ENCODE measurements around the gene RSPH10B. TPM values are rescaled to one million over a fixed set of nuclear protein-coding genes. Genes with fewer than 3 reads are reported as not detected.
A peak's percentile ranks its signal among the peaks of the same experiment; 100 is the strongest.
"Not testable (repeated sequence)": the region's sequence is repeated elsewhere in the genome, so short reads cannot be mapped to it uniquely, and the experiment has no call there.

Gene RSPH10B
- total RNA-seq, 2 donors from 2014 or later = not detected

DNA sequence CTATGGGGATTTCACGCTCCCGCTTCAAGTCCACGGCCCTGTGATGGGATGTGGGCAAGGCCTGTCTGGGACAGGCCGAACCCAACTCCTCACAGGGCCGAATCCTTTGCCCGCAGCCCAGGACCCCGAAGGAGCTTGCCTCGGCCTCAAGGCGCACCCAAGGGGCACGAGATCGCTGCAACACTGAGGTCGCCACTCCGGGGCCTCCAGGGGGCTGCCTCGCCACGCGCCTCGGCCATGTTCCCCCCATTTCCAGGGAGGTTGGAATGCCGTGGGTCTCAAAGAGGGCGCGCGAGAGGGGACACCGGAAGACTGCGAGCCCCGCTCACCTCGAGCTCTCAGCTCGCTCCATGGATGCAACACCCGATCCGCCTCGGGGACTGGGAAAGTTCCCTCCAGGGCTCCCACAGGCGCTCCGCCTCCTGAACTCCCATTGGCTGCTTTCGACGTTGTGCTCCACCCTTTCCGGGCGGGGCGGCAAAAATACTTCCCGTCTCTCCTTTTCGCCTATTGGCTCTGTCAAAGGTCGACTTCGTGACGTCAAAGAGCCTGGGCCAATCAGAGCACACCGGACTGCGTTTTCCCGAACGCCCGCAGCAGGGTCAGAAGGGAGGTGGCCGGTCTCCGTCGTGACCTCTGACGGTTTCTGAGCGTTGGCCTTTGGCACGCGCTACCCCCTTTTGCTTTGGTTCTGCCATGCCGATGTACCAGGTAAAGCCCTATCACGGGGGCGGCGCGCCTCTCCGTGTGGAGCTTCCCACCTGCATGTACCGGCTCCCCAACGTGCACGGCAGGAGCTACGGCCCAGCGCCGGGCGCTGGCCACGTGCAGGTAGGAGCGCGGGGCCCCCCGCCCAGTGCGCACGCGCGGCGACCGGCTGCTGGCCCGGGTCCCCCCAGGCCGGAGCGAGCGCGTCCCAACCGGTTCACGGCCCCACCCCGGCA is 38.5 kb upstream of the RSPH10B start, which contains the start of the genes AIMP2 and PMS2:
Gene AIMP2, plus strand, starts transcription at position 605 of the 944 bp plus-strand sequence. Its CDS starts 92 bp downstream, at position 697.
Gene PMS2, minus strand, starts transcription at position 382 of the 944 bp plus-strand sequence. Its CDS starts 30 bp downstream, at position 352.
- H3K4me3 ChIP-seq = peak within 1 kb of the TSS; percentile 73 to 75
- DNase-seq (ENCODE audit: low spot score) = peak; percentile 99
- peaks cover 0 to 31% of the 10 kb centered on the region in 2 donors for H3K4me1 ChIP-seq
- TF ChIP-seq, protein P1, sequence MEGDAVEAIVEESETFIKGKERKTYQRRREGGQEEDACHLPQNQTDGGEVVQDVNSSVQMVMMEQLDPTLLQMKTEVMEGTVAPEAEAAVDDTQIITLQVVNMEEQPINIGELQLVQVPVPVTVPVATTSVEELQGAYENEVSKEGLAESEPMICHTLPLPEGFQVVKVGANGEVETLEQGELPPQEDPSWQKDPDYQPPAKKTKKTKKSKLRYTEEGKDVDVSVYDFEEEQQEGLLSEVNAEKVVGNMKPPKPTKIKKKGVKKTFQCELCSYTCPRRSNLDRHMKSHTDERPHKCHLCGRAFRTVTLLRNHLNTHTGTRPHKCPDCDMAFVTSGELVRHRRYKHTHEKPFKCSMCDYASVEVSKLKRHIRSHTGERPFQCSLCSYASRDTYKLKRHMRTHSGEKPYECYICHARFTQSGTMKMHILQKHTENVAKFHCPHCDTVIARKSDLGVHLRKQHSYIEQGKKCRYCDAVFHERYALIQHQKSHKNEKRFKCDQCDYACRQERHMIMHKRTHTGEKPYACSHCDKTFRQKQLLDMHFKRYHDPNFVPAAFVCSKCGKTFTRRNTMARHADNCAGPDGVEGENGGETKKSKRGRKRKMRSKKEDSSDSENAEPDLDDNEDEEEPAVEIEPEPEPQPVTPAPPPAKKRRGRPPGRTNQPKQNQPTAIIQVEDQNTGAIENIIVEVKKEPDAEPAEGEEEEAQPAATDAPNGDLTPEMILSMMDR (IDR thresholded peaks at IDR 0.05) = no peak
- H3K36me3 ChIP-seq = no peaks in the 10 kb centered on the region
- no peaks in the 10 kb centered on the region for H3K9me3 ChIP-seq
- no peaks in the 10 kb centered on the region for H3K27me3 ChIP-seq
- H3K27ac ChIP-seq = peak within 1 kb of the TSS; percentile 91 to 97

DNA sequence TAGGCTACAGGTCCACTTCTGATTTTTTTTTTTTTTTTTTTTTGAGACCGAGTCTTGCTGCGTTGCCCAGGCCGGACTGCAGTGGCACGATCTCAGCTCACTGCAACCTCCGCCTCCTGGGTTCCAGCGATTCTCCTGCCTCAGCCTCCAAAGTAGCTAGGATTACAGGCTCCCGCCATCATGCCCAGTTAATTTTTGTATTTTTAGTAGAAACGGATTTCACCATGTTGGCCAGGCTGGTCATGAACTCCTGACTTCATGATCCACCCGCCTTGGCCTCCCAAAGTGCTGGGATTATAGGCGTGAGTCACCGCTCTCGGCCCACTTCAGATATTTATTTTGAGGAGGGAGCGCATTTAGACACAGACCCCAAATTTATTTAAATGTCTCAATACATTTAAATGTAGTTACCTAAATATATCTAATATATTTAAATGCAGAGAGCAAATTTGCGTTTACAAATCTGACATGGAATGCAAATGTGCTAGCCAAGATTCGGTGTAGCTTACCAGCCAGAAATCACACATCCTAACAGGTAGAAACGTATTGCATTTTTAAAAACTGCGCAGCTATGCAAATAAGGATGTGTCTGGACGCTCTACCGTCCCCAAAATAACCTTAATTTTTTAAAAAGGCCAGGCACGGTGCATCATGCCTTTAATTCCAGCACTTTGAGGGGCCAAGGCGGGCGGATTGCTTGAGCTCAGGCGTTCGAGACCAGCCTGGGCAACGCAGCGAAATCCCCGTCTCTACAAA is 37.5 kb upstream of the RSPH10B start:
- not testable (repeated sequence) for H3K9me3 ChIP-seq; H3K36me3 ChIP-seq; DNase-seq (ENCODE audit: low spot score); H3K27me3 ChIP-seq
- Histone ChIP-seq H3K27ac (peak overlapping the region; percentile 91 to 97), H3K4me1 (peaks cover 0 to 31% of the 10 kb centered on the region in 2 donors), H3K4me3 (peak overlapping the region; percentile 73 to 75)

DNA sequence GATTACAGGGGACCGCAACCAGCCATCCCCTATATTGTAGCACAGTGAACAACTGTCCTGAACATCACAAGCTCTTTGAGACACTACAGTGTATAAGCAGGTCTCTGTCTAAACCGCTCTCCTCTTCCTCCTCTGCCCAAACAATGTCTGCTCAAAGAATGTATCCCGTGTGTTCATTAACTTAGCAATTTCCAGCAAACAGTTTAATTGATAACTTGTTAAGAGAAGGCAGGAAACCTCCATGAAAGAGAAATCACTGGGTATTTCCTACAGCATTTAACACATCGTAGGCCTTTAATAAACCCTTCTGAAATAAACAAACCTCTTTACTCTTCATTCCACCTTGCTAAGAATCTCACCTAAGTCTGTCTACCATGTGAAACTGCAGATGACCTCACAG is 36.9 kb upstream of the RSPH10B start:
- no peaks in the 10 kb centered on the region for H3K27me3 ChIP-seq
- peaks cover 0 to 31% of the 10 kb centered on the region in 2 donors for H3K4me1 ChIP-seq
- H3K36me3 ChIP-seq = peaks cover 8% of the 10 kb centered on the region
- no peak overlapping the region for H3K27ac ChIP-seq
- TF ChIP-seq, protein P1 (IDR thresholded peaks at IDR 0.05) = no peak
- DNase-seq (ENCODE audit: low spot score) = no peak
- no peaks in the 10 kb centered on the region for H3K9me3 ChIP-seq
- H3K4me3 ChIP-seq = no peak overlapping the region

DNA sequence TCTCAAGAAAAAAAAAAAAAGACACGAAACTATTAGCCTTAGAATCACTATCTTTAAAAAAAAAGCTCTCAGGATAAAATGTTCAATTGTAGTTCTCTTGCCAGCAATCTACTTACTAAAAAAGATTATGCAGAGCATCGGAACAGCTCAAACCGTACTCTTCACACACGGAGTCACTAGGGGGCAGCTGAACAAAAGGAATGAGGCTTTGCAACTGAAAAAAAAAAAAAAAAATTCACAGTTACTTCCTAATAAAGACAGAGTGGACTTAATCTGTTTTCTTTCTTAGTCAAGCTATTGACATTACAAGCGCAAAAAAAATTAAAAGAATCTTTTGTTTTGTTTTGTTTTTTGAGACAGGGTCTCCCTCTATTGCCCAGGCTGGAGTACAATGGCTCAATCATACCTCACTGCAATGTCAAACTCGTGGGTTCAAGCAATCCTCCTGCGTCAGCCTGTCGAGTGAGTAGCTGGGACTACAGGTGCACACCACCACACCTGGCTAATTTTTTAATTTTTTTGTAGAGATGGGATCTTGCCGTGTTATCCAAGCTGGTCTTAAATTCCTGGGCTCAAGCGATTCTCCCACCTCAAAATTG is 26.8 kb upstream of the RSPH10B start:
- peaks cover 43% of the 10 kb centered on the region for H3K36me3 ChIP-seq
- H3K27ac ChIP-seq = no peak overlapping the region
- no peak for DNase-seq (ENCODE audit: low spot score)
- no peaks in the 10 kb centered on the region for H3K4me1 ChIP-seq
- H3K27me3 ChIP-seq = no peaks in the 10 kb centered on the region
- TF ChIP-seq, protein P1 (IDR thresholded peaks at IDR 0.05) = peak; percentile 29 to 65
- no peak overlapping the region for H3K4me3 ChIP-seq
- H3K9me3 ChIP-seq = no peaks in the 10 kb centered on the region

DNA sequence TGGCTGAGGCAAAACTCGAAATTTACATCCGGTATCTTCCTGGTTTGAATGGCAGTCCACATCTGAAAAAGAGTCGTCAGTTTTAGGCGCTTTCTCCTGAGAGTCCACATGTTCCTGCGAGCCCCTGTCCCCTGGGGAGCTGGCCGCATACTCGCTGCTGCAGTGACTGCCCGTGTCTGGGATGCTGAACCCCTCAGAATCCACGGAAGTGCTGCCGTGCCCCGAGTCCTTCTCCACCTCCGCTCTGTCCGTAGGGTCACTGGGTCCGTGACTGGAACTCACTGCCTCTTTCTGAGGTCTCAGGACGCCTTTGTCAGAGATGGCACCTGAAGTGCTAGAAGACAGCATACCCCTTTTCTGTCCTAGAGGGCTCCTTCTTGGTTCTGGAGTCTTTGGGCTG is 16.6 kb upstream of the RSPH10B start:
- H3K27me3 ChIP-seq; DNase-seq (ENCODE audit: low spot score); H3K27ac ChIP-seq; H3K9me3 ChIP-seq; H3K4me1 ChIP-seq; H3K4me3 ChIP-seq: not testable (repeated sequence)
- H3K36me3 ChIP-seq = peaks cover 19% of the 10 kb centered on the region

DNA sequence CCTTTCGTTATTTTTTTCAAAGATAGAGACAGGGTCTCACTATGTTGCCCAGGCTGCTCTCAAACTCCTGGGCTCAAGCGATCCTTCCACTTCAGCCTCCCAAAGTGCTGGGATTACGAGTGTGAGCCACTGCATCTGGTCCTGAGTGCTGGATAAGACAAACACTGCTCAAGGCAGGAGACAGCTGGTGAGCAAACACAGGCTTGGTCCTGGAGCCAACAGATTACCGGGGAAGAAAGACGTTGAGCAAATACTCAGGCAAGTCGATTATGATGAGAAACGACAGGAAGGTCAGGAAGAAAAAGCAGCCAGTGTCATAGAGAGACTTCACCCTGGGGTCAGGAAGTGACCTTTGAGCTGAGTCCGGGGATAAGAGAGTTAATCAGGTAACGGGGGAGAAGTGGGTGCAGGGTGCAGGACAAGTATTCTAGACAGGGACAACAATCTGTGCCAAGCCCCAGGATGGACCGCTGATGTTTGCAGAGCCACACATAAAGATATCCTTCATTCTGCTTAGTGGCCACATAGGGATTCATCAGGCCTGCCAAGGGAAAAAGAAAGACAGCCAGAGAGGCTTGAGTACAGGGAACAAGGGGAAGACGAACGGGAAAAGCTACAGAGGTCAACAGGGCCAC is 9.3 kb upstream of the RSPH10B start:
- H3K9me3 ChIP-seq; H3K27me3 ChIP-seq; DNase-seq (ENCODE audit: low spot score); H3K4me3 ChIP-seq; H3K27ac ChIP-seq; H3K4me1 ChIP-seq; H3K36me3 ChIP-seq: not testable (repeated sequence)

DNA sequence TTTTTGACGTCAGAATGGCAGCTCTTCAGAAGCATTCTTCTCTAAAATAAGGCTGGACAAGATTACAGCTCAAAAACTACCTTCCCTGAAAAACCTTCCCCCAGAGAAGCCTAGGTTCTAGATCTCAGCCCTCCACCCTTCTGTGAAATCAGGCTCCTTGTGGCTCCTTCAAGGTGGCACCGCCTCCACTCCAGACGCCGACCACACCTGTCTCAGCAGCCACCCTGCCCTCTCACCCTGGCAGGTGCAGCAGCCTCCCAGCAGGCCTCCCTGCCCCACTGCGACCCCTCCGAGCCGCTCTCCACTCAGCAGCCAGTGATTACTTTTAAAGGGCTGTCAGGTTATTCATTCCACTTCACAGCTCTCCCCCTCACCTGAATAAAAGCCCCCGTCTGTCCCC is 3.1 kb upstream of the RSPH10B start:
- H3K9me3 ChIP-seq; H3K36me3 ChIP-seq; DNase-seq (ENCODE audit: low spot score); H3K27me3 ChIP-seq; H3K27ac ChIP-seq; H3K4me1 ChIP-seq; H3K4me3 ChIP-seq: not testable (repeated sequence)

DNA sequence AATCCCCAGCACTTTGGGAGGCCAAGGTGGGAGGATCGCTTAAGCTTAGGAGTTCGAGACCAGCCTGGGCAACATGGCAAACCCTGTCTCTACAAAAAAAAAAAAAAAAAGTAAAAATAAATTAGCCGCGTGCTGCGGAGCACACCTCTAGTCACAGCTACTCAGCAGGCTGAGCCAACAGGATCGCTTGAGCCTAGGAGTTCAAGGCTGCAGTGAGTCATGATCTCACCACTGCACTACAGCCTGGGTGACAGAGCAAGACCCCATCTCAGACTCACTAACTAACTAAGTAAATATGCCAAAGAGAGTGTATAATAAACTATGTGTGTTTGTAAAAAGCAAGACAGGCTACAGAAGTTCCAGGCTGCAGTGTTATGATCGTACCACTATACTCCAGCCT is 6.7 kb downstream of the RSPH10B start:
- H3K4me3 ChIP-seq; H3K9me3 ChIP-seq; DNase-seq (ENCODE audit: low spot score); H3K27ac ChIP-seq; H3K36me3 ChIP-seq; H3K27me3 ChIP-seq; H3K4me1 ChIP-seq: not testable (repeated sequence)

DNA sequence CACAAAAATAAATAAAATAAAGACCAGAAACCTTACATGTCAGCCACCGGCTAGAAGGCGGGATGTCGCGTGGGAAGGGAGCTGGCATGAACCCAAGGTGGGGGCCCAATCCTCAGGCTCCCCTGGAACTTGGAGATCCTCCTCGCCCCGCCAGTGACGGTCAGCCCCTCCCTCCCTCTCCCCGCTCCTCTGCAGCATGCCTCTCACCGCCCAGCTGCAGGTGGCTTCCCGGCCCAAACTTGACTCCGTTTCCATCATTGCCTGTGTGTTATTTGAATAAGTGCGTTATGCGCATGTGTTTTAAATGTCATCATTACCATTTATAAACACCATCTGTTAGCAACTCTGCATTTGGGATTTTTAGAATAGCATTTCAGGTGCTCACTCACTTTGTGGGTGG is 7.3 kb downstream of the RSPH10B start:
- not testable (repeated sequence) for DNase-seq (ENCODE audit: low spot score); H3K36me3 ChIP-seq; H3K27me3 ChIP-seq; H3K4me3 ChIP-seq; H3K27ac ChIP-seq; H3K4me1 ChIP-seq; H3K9me3 ChIP-seq

DNA sequence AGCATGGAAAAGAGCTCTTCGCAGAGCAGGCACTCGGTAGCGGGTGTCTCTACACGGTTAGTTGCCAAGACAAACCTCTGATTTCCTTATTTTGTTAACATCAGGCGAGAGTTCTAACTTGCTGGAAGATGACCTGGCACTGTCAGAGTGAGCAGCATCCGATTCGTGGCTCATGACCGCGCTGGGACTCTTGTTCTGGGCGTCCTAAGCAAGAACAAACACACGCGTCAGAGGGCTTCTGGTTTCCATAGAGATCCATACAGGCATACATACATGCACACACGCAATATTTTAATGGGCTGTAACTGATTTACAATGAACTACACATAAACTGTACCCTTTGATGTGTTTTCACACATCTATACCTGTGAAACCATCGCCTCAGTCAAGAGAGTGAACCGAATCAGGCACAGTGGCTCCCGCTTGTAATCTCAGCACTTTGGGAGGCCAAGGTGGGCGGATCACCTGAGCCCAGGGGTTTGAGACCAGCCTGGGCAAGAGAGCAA is 35.5 kb downstream of the RSPH10B start:
- not testable (repeated sequence) for H3K4me1 ChIP-seq; H3K9me3 ChIP-seq; H3K27ac ChIP-seq; H3K36me3 ChIP-seq; H3K4me3 ChIP-seq; H3K27me3 ChIP-seq; DNase-seq (ENCODE audit: low spot score)

All from right atrium auricular region (tissue), 2 donors.